Uterus (tissue), 4 donors: ENCODE measurements around the gene ZNF324. TPM values are rescaled to one million over a fixed set of nuclear protein-coding genes. Genes with fewer than 3 reads are reported as not detected.

Source experiments
- DNase-seq, 2 donors: peaks; one replicate each; pipeline ENCODE4 v3.0.0-alpha.2; 2019 to 2020
- H3K27ac ChIP-seq, 2 donors: fragments of 200-600 bp; sonication (generic); 1 replicate in 1 of 2; 2 replicates in 1 of 2; pipeline ENCODE4 v1.5.1; 2016 to 2018
- H3K27me3 ChIP-seq, 2 donors: fragments of 200-600 bp; sonication (generic); one replicate each; pipeline ENCODE4 v1.5.1; 2018 to 2019; ENCODE audit warnings: control low read depth in 1 of 2
- H3K36me3 ChIP-seq, 2 donors: fragments of 200-600 bp; sonication (generic); one replicate each; pipeline ENCODE4 v1.5.1; 2019; ENCODE audit warnings: control low read depth in 1 of 2
- H3K4me1 ChIP-seq, 2 donors: fragments of 200-600 bp; sonication (generic); one replicate each; pipeline ENCODE4 v1.5.1; 2018 to 2019; ENCODE audit warnings: control low read depth in 1 of 2
- H3K4me3 ChIP-seq, 2 donors: fragments of 200-600 bp; sonication (generic); 1 replicate in 1 of 2; 2 replicates in 1 of 2; pipeline ENCODE4 v1.5.1; 2018 to 2019; ENCODE audit warnings: mild to moderate bottlenecking in 1 of 2
- H3K9me3 ChIP-seq, 2 donors: fragments of 200-600 bp; sonication (generic); one replicate each; pipeline ENCODE4 v1.5.1; 2019; ENCODE audit warnings: control low read depth in 1 of 2
- POLR2A ChIP-seq, 2 donors: fragments of 450-650 bp; IDR thresholded peaks; one replicate each; pipeline ENCODE4 v1.6.1; 2016; ENCODE audit warnings: antibody characterized with exemption in 2 of 2, mild to moderate bottlenecking in 1 of 2, moderate library complexity in 1 of 2
- intact Hi-C: fragments of 100-400 bp; cut with DNase I; formaldehyde crosslinking; loops from one replicate; pipeline ENCODE4 v1.15.1; 2023; ENCODE audit warnings: low total_unique reads
- total RNA-seq, 4 donors: library from RNA; depleted of rRNA in 3 of 4; stranded (reverse); fragments of >200 nt in 3 of 4; gene quantifications; one replicate each; pipeline versions ENCODE4 v1.1.0 to v1.2.4, GENCODE V29; 2014 to 2023
- TF ChIP-seq, protein P1 (sequence below), 4 experiments: fragments of 200-600 bp in 2 of 4; fragments of 450-650 bp in 2 of 4; sonication (generic) in 2 of 4; IDR thresholded peaks; one replicate each; pipeline ENCODE4 v1.5.1; 2016 to 2019; ENCODE audit warnings: antibody characterized with exemption in 4 of 4, mild to moderate bottlenecking in 2 of 4, moderate library complexity in 1 of 4
- donor health status: DM: yes; HTN: yes; CAD: no.

ZNF324 gene
- total RNA-seq, 4 donors from 2014 or later: 2.9 to 75.1 (median 27.1) TPM

DNA sequence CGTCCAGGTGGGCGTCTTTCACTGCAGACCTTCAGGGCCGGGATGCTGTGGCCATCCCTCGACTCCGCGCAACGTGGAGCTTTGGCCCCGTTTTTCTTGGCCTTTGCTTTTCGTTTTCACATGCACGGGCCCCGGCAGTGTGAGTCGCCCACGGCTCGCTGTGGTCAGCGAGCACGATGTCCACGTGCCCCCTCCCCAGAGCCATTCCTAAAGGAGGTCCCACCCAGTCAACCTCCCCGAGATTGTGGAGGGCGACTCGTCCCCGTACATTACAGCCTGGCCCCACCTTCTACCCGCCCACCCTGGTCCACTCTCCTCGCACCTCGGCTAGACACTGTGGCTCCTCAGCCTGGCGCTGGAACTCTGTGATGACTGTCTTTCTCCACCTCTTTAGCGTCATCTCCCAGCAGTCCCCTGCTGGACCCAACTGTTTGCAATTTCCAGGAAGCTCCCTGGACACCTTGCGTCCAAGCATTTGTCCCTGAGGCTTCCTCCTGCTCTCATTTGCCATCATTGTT is 9.7 kb downstream of the ZNF324 start:
- TF ChIP-seq POLR2A (IDR thresholded peaks at IDR 0.05): no peak
- TF ChIP-seq, protein P1, sequence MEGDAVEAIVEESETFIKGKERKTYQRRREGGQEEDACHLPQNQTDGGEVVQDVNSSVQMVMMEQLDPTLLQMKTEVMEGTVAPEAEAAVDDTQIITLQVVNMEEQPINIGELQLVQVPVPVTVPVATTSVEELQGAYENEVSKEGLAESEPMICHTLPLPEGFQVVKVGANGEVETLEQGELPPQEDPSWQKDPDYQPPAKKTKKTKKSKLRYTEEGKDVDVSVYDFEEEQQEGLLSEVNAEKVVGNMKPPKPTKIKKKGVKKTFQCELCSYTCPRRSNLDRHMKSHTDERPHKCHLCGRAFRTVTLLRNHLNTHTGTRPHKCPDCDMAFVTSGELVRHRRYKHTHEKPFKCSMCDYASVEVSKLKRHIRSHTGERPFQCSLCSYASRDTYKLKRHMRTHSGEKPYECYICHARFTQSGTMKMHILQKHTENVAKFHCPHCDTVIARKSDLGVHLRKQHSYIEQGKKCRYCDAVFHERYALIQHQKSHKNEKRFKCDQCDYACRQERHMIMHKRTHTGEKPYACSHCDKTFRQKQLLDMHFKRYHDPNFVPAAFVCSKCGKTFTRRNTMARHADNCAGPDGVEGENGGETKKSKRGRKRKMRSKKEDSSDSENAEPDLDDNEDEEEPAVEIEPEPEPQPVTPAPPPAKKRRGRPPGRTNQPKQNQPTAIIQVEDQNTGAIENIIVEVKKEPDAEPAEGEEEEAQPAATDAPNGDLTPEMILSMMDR (IDR thresholded peaks at IDR 0.05): no peak
- no peaks in the 10 kb centered on the region for H3K9me3 ChIP-seq
- no peaks in the 10 kb centered on the region for H3K27me3 ChIP-seq
- H3K4me1 ChIP-seq: peaks cover 0 to 5% of the 10 kb centered on the region in 2 donors
- DNase-seq: no peak
- intact Hi-C loops: no loop called here
- peak overlapping the region; percentile 55 to 58 for H3K4me3 ChIP-seq
- no peaks in the 10 kb centered on the region for H3K36me3 ChIP-seq
- peak overlapping the region; percentile 84 to 87 for H3K27ac ChIP-seq

DNA sequence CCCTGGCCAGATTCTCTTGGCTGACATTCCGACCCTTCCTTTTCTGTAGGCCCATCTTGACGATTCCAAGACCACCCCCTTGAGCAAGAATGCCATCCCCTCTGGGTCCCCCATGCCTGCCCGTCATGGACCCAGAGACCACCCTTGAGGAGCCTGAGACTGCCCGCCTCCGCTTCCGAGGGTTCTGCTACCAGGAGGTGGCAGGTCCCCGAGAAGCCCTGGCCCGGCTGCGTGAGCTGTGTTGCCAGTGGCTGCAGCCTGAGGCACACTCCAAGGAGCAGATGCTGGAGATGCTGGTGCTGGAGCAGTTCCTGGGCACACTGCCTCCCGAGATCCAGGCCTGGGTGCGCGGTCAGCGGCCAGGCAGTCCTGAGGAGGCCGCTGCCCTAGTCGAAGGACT is 10.2 kb downstream of the ZNF324 start:
- intact Hi-C loops: no loop called here
- H3K4me1 ChIP-seq: peaks cover 0 to 5% of the 10 kb centered on the region in 2 donors
- no peak for DNase-seq
- TF ChIP-seq, protein P1 (IDR thresholded peaks at IDR 0.05): no peak
- no peak for TF ChIP-seq POLR2A (IDR thresholded peaks at IDR 0.05)
- no peaks in the 10 kb centered on the region for H3K27me3 ChIP-seq
- H3K9me3 ChIP-seq: no peaks in the 10 kb centered on the region
- no peak overlapping the region for H3K4me3 ChIP-seq
- peak overlapping the region; percentile 84 to 87 for H3K27ac ChIP-seq
- H3K36me3 ChIP-seq: no peaks in the 10 kb centered on the region

DNA sequence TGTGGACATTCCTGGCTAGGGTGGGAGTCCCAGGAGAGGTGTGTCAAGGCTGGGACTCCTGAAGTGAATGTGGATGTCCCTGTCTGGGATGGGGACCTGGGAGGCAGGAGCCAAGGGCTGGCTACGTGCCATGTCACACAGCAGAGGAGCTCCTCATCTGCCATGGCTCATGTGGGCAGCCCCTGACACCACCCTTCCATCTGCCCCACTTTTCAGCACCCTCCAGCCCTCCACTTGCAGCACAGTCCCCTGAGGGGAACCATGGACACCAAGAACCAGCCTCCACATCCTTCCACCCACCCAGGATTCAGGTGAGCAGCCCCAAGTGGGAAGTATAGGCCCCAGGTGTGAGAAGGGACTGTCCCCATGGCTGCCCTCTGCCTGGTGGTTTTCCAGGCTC is 11.0 kb downstream of the ZNF324 start:
- Histone ChIP-seq H3K4me3 (no peak overlapping the region), H3K27ac (no peak overlapping the region), H3K4me1 (peaks cover 0 to 5% of the 10 kb centered on the region in 2 donors), H3K9me3 (no peaks in the 10 kb centered on the region), H3K36me3 (no peaks in the 10 kb centered on the region), H3K27me3 (no peaks in the 10 kb centered on the region)
- intact Hi-C loops: no loop called here
- no peak for TF ChIP-seq POLR2A (IDR thresholded peaks at IDR 0.05)
- TF ChIP-seq, protein P1 (IDR thresholded peaks at IDR 0.05): no peak
- no peak for DNase-seq

DNA sequence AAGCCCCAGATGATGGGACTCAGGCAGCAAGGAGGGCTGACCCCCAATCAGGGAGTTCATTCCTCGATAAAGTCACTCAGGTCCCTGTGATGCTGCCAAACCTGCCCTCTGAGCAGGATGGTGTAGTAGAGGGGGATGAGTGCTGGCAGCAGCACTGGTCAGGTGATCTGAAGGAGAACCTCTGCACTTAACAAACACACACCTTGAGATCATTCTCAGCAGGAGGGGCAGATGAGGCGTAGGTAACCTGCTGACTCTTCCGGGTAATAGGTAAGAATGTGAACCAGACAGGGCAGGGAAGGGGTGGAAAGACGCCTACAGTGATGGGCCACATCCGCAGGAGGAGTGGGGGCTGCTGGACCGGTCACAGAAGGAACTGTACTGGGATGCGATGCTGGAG is 12.4 kb downstream of the ZNF324 start:
- intact Hi-C loops: no loop called here
- H3K36me3 ChIP-seq: no peaks in the 10 kb centered on the region
- peaks cover 0 to 5% of the 10 kb centered on the region in 2 donors for H3K4me1 ChIP-seq
- no peak overlapping the region for H3K27ac ChIP-seq
- no peaks in the 10 kb centered on the region for H3K9me3 ChIP-seq
- no peak for DNase-seq
- H3K4me3 ChIP-seq: no peak overlapping the region
- no peaks in the 10 kb centered on the region for H3K27me3 ChIP-seq
- no peak for TF ChIP-seq POLR2A (IDR thresholded peaks at IDR 0.05)
- TF ChIP-seq, protein P1 (IDR thresholded peaks at IDR 0.05): no peak

DNA sequence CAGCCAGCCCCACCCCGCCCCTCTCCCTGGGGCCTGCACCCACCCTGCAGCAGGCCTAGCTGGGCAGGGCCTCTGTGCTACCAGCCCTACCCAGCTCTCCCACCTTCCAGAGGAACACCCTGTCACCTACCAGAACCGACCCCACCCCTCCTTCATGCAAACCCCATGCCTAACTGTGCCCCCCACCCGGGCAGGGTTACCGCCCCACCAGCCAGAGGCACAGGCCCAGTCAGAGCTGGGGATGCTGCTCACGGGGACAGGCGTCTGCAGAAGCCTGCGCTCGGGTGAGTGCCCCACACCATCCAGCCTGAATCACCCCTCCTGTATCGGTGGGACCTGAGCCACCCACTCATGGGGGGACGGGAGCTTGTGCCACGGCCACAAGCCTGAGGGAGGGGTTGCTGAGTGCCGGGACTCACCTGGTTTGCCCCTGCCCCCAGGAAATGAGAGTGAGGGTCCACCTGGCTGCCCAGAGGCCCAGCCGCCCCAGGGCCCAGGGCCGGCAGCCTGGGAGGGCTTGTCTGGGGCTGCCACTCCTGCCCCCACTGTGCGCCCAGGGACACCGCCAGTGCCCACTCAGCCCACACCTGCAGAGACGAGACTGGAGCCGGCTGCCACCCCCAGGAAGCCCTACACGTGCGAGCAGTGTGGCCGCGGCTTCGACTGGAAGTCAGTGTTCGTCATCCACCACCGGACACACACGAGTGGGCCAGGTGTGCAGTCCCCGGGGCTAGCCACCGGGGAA is 13.0 kb downstream of the ZNF324 start:
- TF ChIP-seq, protein P1 (IDR thresholded peaks at IDR 0.05): no peak
- no peak for TF ChIP-seq POLR2A (IDR thresholded peaks at IDR 0.05)
- Histone ChIP-seq H3K4me1 (peaks cover 0 to 5% of the 10 kb centered on the region in 2 donors), H3K9me3 (no peaks in the 10 kb centered on the region), H3K27ac (no peak overlapping the region), H3K27me3 (no peaks in the 10 kb centered on the region), H3K36me3 (no peaks in the 10 kb centered on the region), H3K4me3 (no peak overlapping the region)
- intact Hi-C loops: no loop called here
- DNase-seq: no peak
